ENCODE data around the gene KRT33B. TPM values are rescaled to one million over a fixed set of nuclear protein-coding genes. Genes with fewer than 3 reads are reported as not detected.

KRT33B gene
- total and polyA plus RNA-seq, 2 of the 13 experiments (the other 11 are each of a cell fraction or from before 2014, with no cell fraction given): not detected

GRCh38 chr17:41322094-41322902 is 47.3 kb downstream of the KRT33B start (continued):
- no peak for TF ChIP-seq PTBP1 (IDR thresholded peaks at IDR 0.05; ENCODE audit: low read depth, low read length, poor library complexity, severe bottlenecking)
- peak; percentile 89 for TF ChIP-seq SMC3 (IDR thresholded peaks at IDR 0.05; ENCODE audit: low read length)
- TF ChIP-seq TFE3 (CRISPR knock-in tag; IDR thresholded peaks at IDR 0.05): no peak
- no peak for TF ChIP-seq ZNF562 (CRISPR knock-in tag; IDR thresholded peaks at IDR 0.05; ENCODE audit: borderline replicate concordance)
- peak; percentile 71 for TF ChIP-seq CTCF (CRISPR knock-in tag; IDR thresholded peaks at IDR 0.05)
- 0 out of 2 replicates have a peak, but pooled peaks have one; percentile 13 for TF ChIP-seq SMAD3 (CRISPR knock-in tag; IDR thresholded peaks at IDR 0.05)
- no peak for TF ChIP-seq MBD4 (IDR thresholded peaks at IDR 0.05; ENCODE audit: borderline replicate concordance, low read length)
- no peak for TF ChIP-seq ZNF318 (CRISPR knock-in tag; IDR thresholded peaks at IDR 0.05)
